ENCODE measurements around the gene NCAM1.
"Not testable (repeated sequence)": the region's sequence is repeated elsewhere in the genome, so short reads cannot be mapped to it uniquely, and the experiment has no call there.

The NCAM1 gene

DNA sequence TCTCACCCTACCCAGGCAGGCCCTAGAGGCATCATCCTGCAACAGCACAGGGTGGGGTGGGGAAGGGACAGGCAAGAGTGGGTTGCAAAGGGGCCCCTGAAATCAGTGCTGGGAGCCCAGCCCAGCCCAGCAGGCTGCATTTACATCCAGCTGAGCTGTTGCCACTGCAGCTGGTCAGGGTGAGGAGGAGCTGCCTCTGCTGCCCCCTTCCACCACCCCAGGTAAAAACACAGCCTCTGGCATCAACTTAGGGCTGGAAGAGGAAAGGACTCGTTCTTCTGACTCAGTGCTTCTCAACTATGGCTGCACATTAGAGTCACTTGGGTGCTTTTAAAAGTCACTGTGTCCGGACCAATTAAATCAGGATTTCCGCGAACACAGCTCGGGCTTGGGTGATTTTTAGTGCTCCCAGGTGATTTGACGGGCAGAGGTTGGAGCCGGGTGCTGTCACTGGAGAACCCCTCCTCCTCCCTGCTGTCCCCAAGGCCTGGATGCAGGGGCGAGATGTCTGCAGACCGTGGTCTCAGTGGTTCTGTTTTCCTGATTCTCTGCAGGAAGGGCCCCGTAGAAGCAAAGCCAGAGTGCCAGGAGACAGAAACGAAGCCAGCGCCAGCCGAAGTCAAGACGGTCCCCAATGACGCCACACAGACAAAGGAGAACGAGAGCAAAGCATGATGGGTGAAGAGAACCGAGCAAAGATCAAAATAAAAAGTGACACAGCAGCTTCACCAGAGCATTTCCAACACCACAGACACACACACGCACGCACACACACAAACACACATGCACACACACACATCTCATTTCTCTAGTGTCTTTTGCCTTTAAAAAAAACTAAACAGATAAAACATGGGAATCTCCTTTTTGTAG lies 313.7 kb downstream of the NCAM1 start:
- DNase-seq (ENCODE audit: low read depth, low spot score): peak; percentile 29

DNA sequence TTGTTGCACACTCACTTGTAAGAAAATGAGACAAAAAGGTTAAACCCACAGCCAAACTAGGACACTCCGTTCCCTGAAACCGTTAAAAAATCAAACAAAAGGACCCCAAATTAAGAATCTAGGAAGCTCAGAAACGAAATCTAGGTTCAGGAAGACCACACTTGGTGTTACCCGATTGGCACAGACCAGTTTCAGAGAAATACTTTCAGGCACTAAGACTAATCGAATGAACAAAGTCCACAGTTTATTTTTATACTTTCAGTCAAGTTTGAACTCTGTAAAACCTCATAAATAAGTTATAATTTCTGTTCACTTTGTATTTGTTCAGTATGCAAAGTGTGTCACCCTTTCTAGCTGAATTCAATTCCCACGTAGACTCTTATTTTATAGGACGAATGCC lies 314.4 kb downstream of the NCAM1 start:
- DNase-seq (ENCODE audit: low read depth, low spot score): no peak

DNA sequence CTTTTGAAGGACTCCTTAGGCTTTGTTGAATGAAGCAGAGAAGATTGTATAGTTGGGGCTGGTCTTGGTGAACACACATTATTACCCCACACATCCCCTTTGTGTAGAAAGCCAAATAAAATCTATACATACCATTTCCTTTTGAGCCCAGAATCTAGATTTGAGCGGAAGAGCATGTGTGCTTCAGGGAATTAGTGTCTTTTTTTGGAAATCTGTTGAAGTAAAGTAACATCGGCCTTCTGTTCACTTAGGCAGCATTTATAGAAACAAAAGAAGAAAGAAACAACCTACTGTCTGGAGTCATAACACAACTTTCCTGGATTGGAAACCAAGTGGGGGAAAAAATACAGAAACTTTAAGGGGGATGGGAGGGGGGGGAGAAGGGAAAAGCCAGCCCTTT lies 315.2 kb downstream of the NCAM1 start:
- no peak for DNase-seq (ENCODE audit: low read depth, low spot score)

DNA sequence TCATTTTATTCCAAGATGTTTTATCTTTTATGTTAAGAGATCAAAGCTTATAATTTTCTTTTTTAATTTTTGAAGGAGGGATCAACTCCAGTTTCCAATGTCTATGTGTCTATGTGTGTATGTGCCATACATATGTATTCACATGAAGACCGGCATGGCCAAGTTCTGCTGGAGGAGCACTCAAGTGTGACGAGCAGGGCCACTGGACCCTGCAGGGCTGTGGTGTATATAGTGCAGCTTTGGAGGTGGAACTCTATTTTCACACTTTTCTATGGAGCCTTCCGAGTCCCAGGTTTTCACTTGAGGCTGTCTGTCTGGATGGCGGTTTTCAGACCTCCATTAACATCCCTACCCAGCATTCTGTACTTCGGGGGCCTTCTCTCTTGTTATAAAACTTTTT lies 316.7 kb downstream of the NCAM1 start:
- DNase-seq (ENCODE audit: low read depth, low spot score): no peak

DNA sequence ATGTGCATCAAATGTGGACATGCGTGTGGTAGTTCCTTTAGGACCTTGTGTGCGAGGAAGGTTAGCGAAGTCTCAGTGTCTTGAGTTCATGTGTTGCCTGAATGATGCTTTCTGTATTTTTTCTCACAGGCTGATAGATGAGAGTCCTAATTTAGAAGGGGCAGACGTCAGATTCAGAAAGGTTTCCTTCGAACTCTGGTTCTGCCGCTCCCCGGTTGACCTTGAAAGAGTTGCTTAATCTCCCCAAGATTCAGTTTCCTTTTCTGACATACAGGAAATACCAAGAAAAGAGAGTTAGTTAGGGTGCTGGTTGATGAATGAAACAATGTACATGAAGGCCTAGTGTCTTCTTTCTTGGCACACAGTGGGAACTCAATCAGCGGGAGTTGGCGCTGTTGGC lies 317.3 kb downstream of the NCAM1 start:
- no peak for DNase-seq (ENCODE audit: low read depth, low spot score)

DNA sequence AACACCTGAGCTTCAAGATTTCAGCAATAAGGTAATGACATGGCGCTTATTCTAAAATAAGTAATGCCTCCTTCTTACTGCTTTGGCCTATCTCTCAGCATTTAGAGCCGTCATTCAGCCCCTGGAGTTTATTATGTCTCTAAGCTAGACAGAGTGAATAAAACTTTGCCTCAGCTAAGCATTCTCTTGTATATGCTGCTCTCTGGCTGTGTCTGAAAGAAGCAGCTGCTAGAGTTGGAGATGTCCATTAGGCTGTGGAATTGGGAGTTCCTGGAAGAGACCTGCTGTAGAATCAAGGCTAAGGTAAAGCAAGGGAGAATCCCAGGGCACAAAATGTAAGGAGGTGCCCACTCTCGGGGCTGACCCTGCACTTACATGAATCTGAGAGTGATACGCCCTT lies 317.7 kb downstream of the NCAM1 start:
- no peak for DNase-seq (ENCODE audit: low read depth, low spot score)

DNA sequence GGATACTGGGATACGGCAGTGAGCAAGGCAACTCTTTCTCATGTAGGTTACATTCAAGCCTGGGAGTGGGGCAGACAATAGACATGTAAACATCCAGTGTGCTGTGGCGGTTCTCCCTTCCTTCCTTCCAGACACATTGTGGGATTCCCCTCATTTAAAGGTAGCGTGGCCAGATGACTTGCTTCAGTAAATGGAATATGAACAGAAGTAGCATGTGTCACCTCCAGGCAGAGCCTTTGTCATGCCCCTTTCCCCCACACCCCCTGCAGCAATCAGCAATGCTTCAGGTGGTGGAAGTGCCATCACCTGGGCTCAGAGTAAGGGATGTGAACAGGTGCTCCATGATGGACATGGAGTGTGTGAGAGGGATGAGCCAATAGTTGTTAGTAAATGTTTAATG lies 318.4 kb downstream of the NCAM1 start:
- DNase-seq (ENCODE audit: low read depth, low spot score): no peak

DNA sequence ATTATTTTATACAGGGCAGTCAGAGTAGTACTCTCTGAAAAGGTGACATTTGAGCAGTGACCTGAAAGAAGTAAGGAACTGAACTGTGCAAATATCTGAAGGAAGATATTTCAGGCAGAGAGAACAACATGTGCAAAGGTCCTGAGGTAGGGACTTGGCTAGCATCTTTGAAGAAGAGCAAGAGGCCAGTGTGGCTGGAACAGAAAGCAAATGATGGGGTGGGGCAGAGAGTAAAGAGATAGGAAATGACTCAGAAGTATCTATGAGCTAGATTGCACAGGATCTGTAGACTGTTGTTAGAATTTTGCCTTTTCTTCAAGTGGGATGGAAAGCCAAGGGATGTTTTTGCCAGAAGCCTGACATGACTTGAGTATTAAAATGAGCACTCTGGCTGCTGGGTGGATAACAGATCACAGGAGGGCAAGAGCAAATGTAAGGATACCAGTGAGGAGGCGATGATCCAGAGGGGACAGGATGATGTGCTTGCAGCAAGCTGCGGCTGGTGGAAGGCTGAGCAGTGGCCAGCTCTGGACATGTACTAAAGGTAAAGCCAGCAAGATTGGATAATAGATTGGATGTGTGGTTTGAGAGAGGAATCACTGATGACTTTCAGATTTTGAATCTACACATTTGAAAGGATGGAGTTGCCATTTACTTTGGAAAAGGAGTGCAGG lies 320.0 kb downstream of the NCAM1 start:
- DNase-seq (ENCODE audit: low read depth, low spot score): no peak

DNA sequence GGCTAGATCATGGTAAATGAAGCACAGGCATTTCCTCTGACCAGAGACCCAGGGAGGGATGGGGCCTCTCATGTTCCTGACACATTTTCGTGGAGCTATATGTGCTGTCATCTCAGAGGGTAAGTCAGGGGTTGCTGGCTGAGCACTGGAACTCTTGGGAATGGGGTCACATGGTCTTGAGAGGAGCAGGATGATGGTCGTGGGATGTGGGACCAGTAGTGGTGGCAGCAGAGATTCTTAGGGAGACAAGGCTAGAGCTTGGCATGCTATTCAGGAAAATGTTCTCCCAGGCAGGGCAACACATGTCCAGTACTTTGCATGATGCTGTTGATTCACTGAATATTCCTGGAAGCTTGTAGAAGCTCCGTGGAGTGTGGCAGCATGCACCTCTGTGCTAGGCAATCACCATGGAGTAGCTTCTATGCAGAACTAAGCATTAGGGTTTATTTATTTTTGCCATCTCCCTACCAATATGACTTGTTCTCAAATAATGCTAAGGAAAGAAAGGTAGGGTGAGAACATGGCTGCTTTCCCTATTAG lies 321.7 kb downstream of the NCAM1 start:
- DNase-seq (ENCODE audit: low read depth, low spot score): no peak

DNA sequence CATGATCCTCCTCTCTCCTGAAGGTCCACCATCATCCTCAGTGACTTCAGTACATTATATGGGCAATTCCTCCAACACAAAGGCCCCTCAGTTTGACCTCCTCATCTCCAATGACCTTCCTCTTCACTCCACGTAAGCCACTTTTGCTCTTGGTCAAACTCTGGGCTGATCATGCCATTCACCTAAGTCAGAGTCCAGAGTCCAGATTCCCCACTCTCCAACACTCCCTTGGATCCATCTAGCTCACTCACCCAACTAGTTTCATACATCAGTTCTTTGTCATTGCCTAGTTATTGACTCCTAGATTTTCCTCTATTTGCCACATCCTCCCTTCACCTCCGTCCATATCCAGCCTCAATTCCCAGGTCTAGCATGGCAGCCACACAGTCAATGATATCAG lies 322.7 kb downstream of the NCAM1 start:
- no peak for DNase-seq (ENCODE audit: low read depth, low spot score)

DNA sequence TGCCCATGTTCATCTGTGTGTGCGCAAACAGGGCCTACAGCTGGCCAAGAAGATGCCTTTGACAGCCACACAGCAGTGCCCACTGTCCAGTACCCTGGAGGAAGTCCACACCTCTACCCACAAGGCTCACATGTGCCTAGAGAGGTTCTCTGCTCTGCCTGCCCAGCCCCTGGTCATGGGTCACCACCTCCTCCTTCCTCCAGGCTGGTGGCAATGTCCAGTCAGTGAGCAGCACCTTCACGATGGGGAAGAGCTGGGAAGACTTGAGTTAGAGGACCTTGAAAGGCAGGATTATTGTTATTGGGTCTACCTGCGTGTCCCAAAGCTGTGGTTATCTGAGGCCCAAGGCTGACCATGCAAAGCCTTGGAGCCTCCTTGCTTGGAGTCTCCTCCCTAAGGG lies 324.8 kb downstream of the NCAM1 start:
- DNase-seq (ENCODE audit: low read depth, low spot score): no peak

DNA sequence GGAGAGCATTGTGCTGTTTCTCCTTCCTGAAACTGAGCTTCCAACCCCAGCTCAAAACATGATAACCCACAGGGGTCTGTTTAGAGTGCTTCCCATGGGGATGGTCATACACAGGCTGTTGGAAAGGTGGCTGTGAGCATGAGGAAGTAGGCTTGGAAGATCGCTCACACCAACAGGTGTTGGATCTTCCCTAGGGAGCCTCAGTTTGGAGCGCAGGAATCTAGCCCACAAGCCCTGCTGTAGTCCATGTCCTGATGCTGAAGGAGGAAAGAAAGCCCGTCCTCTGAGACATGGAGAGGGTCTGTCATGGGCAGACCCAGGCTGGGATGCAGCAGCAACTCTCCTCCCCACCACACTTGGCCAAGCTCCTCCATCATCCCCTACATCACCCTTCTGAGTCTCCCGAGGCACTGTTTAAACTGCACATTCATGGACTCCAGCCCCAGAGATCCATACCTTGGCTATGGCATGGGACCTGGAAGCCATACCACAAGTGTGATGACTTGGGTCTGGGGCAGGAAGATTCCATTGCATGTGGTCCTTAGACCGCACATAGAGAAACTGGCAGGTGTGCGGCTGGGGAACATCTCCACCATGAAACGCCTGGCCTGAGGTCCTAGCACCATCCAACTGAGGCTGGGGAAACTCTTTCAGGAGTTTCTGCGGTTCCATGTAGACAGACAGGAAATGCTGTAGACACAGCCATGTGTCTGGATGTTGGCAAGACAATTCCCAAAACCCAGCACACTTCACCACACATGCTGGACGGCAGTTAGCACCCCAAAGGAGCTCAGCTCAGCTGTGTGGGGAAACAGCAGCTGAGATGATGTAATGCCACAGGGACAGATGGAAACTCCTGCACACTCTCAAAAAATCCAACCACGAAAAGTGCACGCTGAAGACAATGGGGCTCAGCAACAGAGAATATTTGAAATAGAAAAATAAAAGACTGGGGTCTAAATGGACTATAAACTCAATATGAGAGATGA lies 325.6 kb downstream of the NCAM1 start:
- peak; percentile 22 for DNase-seq (ENCODE audit: low read depth, low spot score)

DNA sequence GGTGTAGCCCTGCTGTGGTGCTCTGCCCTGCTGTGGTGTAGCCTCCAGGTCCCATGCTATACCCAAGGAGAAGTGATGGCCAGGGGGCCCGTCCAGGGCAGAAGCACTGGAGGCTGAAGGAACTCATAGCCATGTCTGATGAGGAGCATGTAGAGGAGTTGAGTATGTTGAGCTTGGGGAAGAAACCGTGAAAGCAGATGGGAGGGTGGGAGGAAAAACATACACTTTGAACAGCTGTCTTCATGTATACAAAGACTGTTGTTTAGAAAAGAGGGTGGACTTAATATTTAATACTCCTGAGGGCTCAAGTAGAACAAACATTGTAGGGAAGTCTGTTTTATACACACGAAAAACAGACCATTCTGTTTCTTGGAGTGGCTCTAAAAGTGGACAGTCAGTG lies 326.6 kb downstream of the NCAM1 start:
- DNase-seq (ENCODE audit: low read depth, low spot score): no peak

DNA sequence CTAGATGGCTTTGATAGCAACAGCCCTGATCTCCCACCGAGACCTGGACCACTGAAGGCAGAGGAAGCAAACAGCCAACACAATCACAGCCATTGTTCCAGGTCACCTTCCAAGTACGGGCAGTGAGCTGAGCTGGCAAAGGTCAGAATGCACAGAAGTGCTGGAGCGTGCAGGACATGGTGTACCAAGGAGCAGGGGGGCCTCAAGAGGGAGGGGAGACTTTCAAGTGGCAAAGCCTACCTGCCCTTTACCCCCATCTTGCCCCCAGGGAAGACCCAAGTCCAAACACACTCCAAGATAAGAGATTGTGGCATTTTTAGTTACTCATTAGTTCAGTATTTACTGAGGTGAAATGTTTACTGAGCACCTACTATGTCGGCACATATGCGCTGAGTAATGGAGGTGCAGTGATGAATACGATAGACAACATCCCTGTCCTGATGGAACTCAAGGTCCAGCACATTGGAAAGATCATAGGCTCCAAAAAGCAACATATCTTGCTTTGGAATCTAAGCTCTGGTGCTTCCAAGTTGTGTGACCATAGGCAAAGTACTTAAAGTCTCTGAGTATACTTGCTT lies 327.2 kb downstream of the NCAM1 start:
- no peak for DNase-seq (ENCODE audit: low read depth, low spot score)

DNA sequence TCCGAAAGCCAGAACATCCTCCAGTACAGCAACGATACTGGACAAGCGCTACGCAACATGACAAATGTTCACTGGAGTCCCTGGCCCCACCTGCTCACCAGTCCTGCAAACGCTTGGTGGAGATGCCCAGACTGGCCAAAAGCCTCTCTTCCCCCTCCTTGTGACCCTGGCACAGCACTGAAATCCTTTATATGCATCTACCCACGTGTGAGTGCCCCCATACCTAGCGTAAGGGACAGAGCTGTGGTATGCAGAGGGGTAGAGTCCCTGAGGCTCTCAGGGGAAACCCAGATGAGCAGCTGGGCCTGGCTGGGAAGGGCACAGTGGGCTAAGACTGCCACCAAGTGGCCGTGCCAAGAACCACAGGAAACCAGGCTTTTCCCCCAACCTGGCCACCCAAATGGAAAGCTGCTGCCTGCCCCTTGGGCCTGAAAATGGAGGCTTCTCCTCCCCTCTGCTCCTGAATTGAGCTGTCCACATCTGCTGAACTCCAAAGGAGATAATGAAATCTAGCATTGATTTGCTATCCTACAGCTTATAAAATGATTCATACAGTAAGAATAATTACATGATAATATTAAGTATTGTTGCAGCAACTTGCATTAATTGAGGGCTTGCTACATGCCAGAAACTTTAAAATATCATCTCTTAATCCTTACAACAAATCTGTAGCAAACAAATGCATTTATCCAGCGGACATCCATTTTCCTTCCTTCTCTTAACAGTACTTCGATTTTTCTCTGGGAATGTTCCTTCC lies 328.4 kb downstream of the NCAM1 start:
- peak; percentile 84 for DNase-seq (ENCODE audit: low read depth, low spot score)

DNA sequence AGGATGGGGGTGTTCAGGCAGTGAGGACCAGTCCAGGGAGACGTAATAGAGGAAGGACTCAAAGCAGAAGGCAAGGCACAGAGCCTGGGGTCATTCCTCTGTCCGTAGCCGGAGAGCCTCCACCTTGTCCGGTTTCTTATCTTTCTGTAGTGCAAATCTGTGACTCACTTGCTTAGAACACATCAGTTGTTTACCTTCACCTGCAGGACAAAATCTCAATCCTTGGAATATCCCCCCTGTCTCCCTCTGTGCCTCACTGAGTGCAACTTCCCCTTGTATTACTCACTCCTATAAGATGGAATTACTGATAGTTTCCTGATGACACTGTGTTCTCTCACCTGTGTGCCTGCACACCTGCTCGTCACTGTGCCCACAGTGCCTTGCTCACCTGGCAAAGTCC lies 332.7 kb downstream of the NCAM1 start:
- DNase-seq (ENCODE audit: low read depth, low spot score): no peak

DNA sequence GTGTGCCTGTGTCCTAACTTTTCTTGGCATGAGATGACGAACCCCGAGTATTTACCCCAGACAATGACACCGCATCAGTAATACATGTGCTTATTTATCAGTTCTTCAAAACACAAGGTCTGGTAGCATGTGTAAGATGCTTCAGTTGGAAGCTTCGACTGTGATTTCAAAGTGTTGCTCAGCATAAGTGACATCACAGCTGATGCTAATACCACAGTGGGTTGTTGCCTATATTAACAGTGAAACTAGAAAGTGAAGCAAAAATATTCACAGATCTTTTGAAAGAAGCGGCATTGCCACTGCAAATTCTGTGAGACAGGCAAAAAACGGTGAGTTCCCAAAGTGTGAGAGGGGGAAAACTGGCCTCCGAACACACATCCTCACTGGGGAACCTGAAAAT lies 334.8 kb downstream of the NCAM1 start:
- DNase-seq (ENCODE audit: low read depth, low spot score): no peak

DNA sequence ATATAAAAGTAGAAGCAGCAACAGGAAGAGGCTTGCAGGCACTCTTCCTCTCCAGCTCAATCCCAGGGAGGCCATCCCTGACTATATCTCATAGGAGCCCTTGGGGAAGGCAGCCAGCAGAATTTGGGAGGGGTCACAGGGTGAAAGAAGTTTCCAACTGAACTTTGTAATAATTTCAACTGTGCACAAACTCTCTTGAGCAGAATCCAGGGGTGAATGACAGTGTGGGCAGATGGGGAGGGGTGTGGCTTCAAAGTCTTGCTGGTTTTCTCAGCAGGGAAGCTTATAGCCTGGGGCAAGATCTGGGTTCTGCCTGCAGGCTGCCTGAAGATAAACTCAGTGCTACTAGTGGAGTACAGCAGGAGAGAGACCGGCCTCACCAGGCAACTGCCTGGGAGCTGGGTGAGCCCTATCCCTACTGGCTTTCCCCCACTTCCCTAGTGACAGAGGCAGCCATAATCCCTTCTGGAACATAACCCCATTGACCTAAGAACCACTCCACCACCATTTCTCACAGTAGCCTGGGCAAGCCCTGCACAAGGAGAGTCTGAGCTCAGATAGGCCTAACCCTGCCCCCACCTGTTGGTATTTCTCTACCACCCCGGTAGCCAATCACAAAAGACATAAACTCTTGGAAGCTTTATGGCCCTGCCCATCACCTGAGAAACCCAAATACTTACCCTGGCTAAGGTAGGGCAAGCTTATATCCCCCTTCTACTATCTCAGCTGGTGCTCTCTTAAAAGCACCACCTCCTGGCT lies 335.4 kb downstream of the NCAM1 start:
- no peak for DNase-seq (ENCODE audit: low read depth, low spot score)

DNA sequence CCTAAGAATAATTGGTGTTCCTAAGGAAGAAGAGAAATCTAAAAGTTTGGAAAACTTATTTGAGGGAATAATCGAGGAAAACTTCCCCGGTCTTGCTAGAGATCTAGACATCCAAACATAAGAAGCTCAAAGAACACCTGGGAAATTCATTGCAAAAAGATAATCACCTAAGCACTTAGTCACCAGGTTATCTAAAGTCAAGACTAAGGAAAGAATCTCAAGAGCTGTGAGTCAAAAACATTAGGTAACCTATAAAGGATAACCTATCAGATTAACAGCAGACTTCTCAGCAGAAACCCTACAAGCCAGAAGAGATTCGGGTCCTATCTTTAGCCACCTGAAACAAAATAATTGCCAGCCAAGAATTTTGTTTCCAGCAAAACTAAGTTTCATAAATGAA lies 337.3 kb downstream of the NCAM1 start:
- DNase-seq (ENCODE audit: low read depth, low spot score): not testable (repeated sequence)

DNA sequence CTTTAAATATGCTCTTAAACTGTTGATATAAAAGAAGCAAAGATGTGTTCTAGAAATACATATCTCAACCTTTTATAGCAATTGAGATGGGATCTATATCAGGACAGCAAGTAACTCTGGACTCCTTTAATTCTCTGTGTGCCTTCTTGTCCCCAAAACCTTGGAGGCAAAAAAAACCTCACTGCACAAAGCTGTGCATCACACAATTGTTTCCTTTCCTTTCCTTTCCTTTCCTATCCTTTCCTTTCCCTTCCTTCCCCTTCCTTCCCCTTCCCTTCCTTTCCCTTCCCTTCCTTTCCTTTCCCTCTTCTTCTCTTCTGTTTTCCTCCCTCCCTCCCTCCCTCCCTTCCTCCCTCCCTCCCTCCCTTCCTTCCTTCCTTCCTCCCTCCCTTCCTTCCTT lies 343.7 kb downstream of the NCAM1 start:
- no peak for DNase-seq (ENCODE audit: low read depth, low spot score)

Measured in astrocyte of the hippocampus (primary cell).